Memory B cell (primary cell): Measurements from ENCODE around the gene NRN1.
A peak's percentile ranks its signal among the peaks of the same experiment; 100 is the strongest.

Experiments used
- ATAC-seq: fragments of 150-1000 bp; cut with Tn5 transposase; 2 replicates; pipeline ENCODE4 v1.10.0; 2021; ENCODE audit warnings: low read depth, mild to moderate bottlenecking, moderate library complexity
- DNase-seq, 2 donors: peaks; one replicate each; pipeline ENCODE4 v3.0.0; 2022; ENCODE audit warnings: low spot score in 2 of 2
- H3K27ac Mint-ChIP-seq: one replicate; pipeline ENCODE4 v1.8.0; 2022; ENCODE audit warnings: mild to moderate bottlenecking, moderate library complexity, mixed read lengths
- H3K27me3 Mint-ChIP-seq: one replicate; pipeline ENCODE4 v1.8.0; 2022; ENCODE audit warnings: mixed read lengths
- H3K36me3 Mint-ChIP-seq: one replicate; pipeline ENCODE4 v1.8.0; 2022; ENCODE audit warnings: mild to moderate bottlenecking, mixed read lengths
- H3K4me1 Mint-ChIP-seq: one replicate; pipeline ENCODE4 v1.8.0; 2022; ENCODE audit warnings: mixed read lengths
- H3K4me3 Mint-ChIP-seq: one replicate; pipeline ENCODE4 v1.8.0; 2022; ENCODE audit warnings: mild to moderate bottlenecking, moderate library complexity, mixed read lengths
- H3K9me3 Mint-ChIP-seq: one replicate; pipeline ENCODE4 v1.8.0; 2022; ENCODE audit warnings: mixed read lengths

NRN1 gene

GRCh38 chr6:6006006-6006427, 708 bp downstream of the NRN1 start:
- Mint-ChIP-seq H3K4me3 (no peak overlapping the region), H3K9me3 (peaks cover 12% of the 10 kb centered on the region), H3K27me3 (peaks cover 39% of the 10 kb centered on the region), H3K4me1 (peaks cover 24% of the 10 kb centered on the region), H3K36me3 (peaks cover 11% of the 10 kb centered on the region), H3K27ac (peak overlapping the region; percentile 94)
- ATAC-seq (no peak), DNase-seq (no peak)

DNA sequence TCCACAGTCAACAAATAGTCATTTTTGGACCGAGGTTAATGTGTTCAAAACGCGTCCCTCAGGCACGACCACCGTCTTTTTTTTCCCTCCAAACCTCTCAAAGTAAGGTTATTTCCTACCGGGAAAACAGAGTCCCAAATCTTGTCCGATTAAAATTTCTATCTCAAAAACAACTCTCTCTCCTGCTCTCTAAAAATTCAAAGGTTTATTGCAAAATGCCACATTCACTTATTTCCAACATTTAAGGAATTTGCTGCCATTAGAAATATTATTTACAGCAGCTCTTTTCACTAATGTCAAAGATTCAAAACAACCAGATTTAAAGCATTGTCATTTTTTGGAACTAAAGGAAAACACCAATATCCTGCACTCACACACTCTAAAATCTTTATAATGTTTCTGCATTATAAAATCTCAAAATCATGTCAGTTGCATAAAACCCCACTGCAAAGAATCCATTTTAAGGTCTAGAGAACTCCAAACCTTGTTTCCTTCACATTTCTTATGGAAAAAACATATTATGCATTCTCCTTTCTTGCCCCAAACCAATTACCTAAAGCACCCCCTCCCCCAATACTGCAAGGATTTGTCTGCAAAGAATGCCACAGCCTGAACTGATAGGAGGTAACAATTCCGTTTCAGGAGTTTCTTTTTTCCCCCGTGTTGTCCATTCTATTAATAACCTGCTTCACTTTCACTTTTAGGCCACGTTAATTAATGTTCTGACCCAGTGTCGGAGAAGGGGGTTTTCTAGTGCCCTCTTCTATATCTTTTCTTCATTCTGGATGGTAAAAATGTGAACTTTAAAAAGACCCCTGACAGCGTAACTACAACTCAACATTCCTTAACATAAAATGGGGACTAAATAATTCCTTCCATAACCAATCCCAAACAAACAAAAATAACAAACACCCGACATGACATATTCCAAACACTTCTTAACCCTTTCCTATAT, 1.4 kb downstream of the NRN1 start:
- Mint-ChIP-seq H3K4me1 (peaks cover 24% of the 10 kb centered on the region), H3K36me3 (peaks cover 12% of the 10 kb centered on the region), H3K27me3 (peaks cover 40% of the 10 kb centered on the region), H3K9me3 (peaks cover 14% of the 10 kb centered on the region), H3K27ac (peak overlapping the region; percentile 94), H3K4me3 (peak overlapping the region; percentile 19)
- DNase-seq (no peak), ATAC-seq (no peak)

- peak overlapping the region; percentile 94 for H3K27ac Mint-ChIP-seq
- H3K27me3 Mint-ChIP-seq, result peaks cover 47% of the 10 kb centered on the region
- H3K36me3 Mint-ChIP-seq, result peaks cover 20% of the 10 kb centered on the region
- peak overlapping the region; percentile 55 for H3K4me3 Mint-ChIP-seq
- H3K9me3 Mint-ChIP-seq, result peaks cover 18% of the 10 kb centered on the region
- DNase-seq (no peak), ATAC-seq (no peak)
- peaks cover 30% of the 10 kb centered on the region for H3K4me1 Mint-ChIP-seq
These were observed 2.2 kb downstream of the NRN1 start for GRCh38 chr6:6004390-6004995.

DNA sequence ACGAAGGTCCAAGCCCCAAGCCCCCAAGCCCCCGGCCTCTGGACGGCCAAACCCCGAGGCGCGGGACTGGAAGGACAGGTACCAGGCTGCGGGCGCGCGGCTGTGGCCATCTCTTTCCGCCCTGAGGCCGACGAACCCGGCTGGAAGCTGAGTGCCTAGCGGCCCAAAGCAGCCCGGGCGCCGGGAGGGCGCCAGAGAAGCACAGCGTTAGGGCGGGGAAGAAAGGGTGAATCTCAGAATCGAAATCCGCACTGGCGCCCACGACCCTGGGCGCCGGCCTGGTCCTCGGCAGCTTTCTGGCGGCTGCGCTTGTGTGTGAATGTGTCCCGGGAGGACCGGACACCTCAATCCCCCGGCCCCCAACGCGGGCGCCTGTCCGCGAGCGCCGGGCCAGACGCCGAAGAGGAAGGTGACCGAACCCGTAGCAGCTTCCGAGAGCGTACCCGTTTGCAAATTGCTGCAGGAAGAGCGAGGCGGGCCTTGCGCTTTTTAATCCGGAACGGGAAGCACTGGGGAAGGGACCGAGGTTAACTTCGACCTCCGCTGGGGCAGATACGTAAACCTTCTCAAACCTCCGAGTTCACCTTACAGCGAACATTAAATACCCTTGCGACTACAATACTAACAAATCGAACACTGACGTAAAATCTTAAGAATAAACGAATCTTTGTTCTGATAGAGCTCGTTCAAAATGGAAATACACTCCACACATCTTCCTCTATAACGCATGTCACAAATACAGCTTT, 2.9 kb downstream of the NRN1 start:
- peak in 1 of 2 donors; percentile 45 for DNase-seq
- peaks cover 20% of the 10 kb centered on the region for H3K36me3 Mint-ChIP-seq
- no peak for ATAC-seq
- H3K27me3 Mint-ChIP-seq, result peaks cover 47% of the 10 kb centered on the region
- H3K4me3 Mint-ChIP-seq, result peak overlapping the region; percentile 55
- peaks cover 18% of the 10 kb centered on the region for H3K9me3 Mint-ChIP-seq
- peak overlapping the region; percentile 94 for H3K27ac Mint-ChIP-seq
- peaks cover 29% of the 10 kb centered on the region for H3K4me1 Mint-ChIP-seq

- Mint-ChIP-seq H3K27ac (peak overlapping the region; percentile 91), H3K4me1 (peaks cover 28% of the 10 kb centered on the region), H3K9me3 (peaks cover 20% of the 10 kb centered on the region), H3K36me3 (peaks cover 22% of the 10 kb centered on the region), H3K27me3 (peaks cover 50% of the 10 kb centered on the region), H3K4me3 (no peak overlapping the region)
- no peak for DNase-seq
- ATAC-seq, result no peak
These were observed 3.7 kb downstream of the NRN1 start for GRCh38 chr6:6002848-6003620.

DNA sequence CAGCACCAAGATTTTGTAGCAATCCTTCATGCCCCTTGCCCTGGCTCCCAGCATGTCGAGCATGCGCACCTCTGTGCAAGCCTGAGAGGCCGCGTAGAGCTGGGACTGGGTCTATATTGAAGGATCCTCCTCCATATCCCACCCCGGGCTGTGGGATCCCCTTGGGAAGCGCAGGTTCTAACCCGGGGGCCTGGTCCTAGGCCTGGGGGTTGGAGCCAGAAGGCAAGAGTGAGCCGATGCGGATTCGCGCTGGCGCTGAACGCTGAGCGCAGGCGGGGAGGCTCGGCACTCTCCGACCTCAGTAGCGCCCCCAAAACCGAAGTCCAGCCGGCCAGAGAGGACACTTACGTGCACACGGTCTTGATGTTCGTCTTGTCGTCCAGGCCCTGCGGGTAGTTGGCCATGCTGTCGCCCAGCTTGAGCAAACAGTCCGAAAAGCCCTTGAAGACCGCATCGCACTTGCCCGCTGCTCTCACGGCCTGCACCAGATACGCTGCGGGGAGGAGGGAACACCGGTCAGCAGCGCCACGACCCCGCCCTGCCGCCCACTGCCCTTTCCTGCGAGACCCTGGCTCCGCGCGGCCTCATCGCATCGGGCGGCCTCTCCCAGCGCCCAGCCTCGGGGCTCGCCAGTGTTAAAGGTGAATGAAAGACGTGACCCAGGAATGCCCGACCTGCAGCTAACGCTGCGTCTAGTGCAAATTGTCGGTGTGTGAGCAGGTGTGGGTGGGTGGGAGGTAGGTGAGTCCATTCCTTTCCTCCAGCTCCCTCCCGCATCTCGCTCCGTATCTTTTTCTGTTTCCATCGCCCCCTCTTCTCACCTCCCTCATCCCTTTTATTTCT, 4.5 kb downstream of the NRN1 start:
- Mint-ChIP-seq H3K4me3 (no peak overlapping the region), H3K36me3 (peaks cover 22% of the 10 kb centered on the region), H3K27ac (peak overlapping the region; percentile 91), H3K4me1 (peaks cover 24% of the 10 kb centered on the region), H3K9me3 (peaks cover 20% of the 10 kb centered on the region), H3K27me3 (peaks cover 47% of the 10 kb centered on the region)
- no peak for ATAC-seq
- peak in 1 of 2 donors; percentile 34 for DNase-seq

DNA sequence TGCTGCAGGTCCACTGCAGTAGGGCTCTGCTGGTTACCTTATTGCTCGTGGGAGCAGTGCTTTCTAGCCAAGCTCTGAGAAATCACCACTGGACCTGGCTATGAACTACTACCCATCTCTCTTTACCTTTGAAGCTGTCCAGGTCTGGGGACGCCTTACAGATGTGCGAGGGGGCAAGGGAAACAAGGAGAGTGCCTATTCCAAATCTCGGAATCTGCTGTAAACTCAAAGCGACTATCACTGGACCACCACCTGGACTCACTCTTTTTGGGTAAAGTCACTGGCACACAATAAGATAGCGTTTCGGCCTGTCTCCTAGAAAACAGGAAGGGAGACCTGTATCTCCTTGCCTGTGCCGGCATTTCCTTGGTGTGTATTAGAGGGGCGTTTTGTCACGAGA, 5.3 kb downstream of the NRN1 start:
- Mint-ChIP-seq H3K27me3 (peaks cover 44% of the 10 kb centered on the region), H3K9me3 (peaks cover 18% of the 10 kb centered on the region), H3K27ac (peak overlapping the region; percentile 78), H3K4me3 (no peak overlapping the region), H3K4me1 (peaks cover 24% of the 10 kb centered on the region), H3K36me3 (peaks cover 21% of the 10 kb centered on the region)
- no peak for ATAC-seq
- DNase-seq, result no peak

GRCh38 chr6:5999688-6000608, 6.8 kb downstream of the NRN1 start:
- Mint-ChIP-seq H3K4me1 (peaks cover 29% of the 10 kb centered on the region), H3K4me3 (peak overlapping the region; percentile 59), H3K27ac (peak overlapping the region; percentile 78), H3K36me3 (peaks cover 19% of the 10 kb centered on the region), H3K9me3 (peaks cover 14% of the 10 kb centered on the region), H3K27me3 (peaks cover 45% of the 10 kb centered on the region)
- DNase-seq (no peak), ATAC-seq (no peak)

- peaks cover 27% of the 10 kb centered on the region for H3K4me1 Mint-ChIP-seq
- peaks cover 42% of the 10 kb centered on the region for H3K27me3 Mint-ChIP-seq
- ATAC-seq (no peak), DNase-seq (peak in 1 of 2 donors; percentile 39)
- H3K4me3 Mint-ChIP-seq, result no peak overlapping the region
- peaks cover 17% of the 10 kb centered on the region for H3K36me3 Mint-ChIP-seq
- peak overlapping the region; percentile 78 for H3K27ac Mint-ChIP-seq
- H3K9me3 Mint-ChIP-seq, result peaks cover 15% of the 10 kb centered on the region
These were observed 7.7 kb downstream of the NRN1 start for GRCh38 chr6:5998711-5999687.

DNA sequence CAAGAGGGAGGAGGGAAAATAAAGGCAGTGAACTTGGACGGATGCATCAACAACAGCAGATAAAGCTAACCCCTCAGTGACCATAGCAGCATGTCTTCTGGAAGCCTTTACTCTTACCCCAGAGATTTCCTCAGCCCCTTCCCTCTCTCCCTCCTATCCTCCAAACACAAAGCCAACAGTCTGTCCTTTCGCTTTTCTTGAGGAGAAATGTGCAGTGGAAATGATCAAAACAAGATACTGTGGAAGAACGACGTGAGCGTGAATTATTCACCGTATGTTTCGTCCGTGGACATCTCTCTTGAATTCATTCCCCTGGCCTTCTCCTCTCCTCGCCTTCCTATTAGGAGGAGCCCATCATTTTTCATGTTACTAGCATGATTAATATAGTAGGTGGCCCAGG, 8.5 kb downstream of the NRN1 start:
- Mint-ChIP-seq H3K4me3 (peak overlapping the region; percentile 46), H3K4me1 (peaks cover 30% of the 10 kb centered on the region), H3K27ac (no peak overlapping the region), H3K9me3 (peaks cover 18% of the 10 kb centered on the region), H3K36me3 (peaks cover 20% of the 10 kb centered on the region), H3K27me3 (peaks cover 46% of the 10 kb centered on the region)
- ATAC-seq (no peak), DNase-seq (no peak)

DNA sequence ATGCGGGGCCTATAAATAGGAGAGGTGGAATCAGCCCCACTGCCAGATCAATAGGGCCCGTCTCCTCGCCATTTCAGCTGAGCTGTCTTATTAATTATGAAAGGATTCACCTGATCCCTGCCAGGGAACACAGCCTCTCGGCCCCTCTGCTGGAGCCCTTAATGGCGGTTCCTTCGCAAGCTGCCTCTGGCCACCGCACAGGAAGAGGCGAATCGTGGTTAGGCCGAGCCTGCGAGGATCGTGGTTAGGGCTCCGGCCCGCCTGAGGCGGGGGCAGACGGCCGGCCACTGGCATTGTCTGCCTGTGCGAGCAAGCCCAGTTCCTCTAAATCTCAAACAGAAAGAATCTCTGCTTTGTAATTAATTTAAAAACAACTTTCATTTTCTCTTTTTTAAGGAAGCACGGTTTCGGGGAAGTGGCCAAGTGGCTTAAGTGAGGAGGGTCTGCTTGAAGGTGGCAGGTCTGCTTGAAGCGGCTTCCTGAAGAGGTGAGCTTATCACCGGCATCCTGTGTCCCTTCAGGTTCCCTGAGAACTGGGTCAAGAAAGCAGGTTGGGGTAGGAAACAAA, 9.2 kb downstream of the NRN1 start:
- ATAC-seq, result peak; percentile 52
- Mint-ChIP-seq H3K4me1 (peaks cover 30% of the 10 kb centered on the region), H3K27ac (no peak overlapping the region)

More for the DNA sequence above, 9.2 kb downstream of the NRN1 start:
- peak in 1 of 2 donors; percentile 40 for DNase-seq
- Mint-ChIP-seq H3K36me3 (peaks cover 17% of the 10 kb centered on the region), H3K27me3 (peaks cover 46% of the 10 kb centered on the region), H3K4me3 (peak overlapping the region; percentile 83), H3K9me3 (peaks cover 18% of the 10 kb centered on the region)
